Measurements from ENCODE around the gene COQ2.

The COQ2 gene

GRCh38 chr4:83285055-83285407, 433 bp upstream of the COQ2 start:
- in situ Hi-C loops (cut with MboI; ENCODE audit: low sequenced_read_pairs): loop anchor here (25.0 kb wide), 1 partner anchor 398 kb away; the partner anchor contains the start of gene SEC31A

GRCh38 chr4:83283181-83283580, 1.4 kb downstream of the COQ2 start:
- in situ Hi-C loops (cut with MboI; ENCODE audit: low sequenced_read_pairs): loop anchor here (25.0 kb wide), 1 partner anchor 396 kb away; the partner anchor contains the start of gene SEC31A

- in situ Hi-C loops (cut with MboI; ENCODE audit: low sequenced_read_pairs): loop anchor here (25.0 kb wide), 1 partner anchor 395 kb away; the partner anchor contains the start of gene SEC31A
Measured at GRCh38 chr4:83282049-83282535, 2.5 kb downstream of the COQ2 start.

- in situ Hi-C loops (cut with MboI; ENCODE audit: low sequenced_read_pairs): loop anchor here (25.0 kb wide), 1 partner anchor 394 kb away; the partner anchor contains the start of gene SEC31A
Measured at GRCh38 chr4:83281307-83281706, 3.3 kb downstream of the COQ2 start.

- in situ Hi-C loops (cut with MboI; ENCODE audit: low sequenced_read_pairs): loop anchor here (25.0 kb wide), 1 partner anchor 389 kb away; the partner anchor contains the start of gene SEC31A
Measured at GRCh38 chr4:83276299-83277040, 8.1 kb downstream of the COQ2 start.

GRCh38 chr4:83273926-83274325, 10.7 kb downstream of the COQ2 start:
- in situ Hi-C loops (cut with MboI; ENCODE audit: low sequenced_read_pairs): loop anchor here (25.0 kb wide), 1 partner anchor 162 kb away; the partner anchor contains the start of gene PLAC8

GRCh38 chr4:83272900-83273299, 11.7 kb downstream of the COQ2 start:
- in situ Hi-C loops (cut with MboI; ENCODE audit: low sequenced_read_pairs): loop anchor here (25.0 kb wide), 1 partner anchor 161 kb away; the partner anchor contains the start of gene PLAC8

GRCh38 chr4:83269256-83269655, 15.3 kb downstream of the COQ2 start:
- in situ Hi-C loops (cut with MboI; ENCODE audit: low sequenced_read_pairs): loop anchor here (25.0 kb wide), 1 partner anchor 157 kb away; the partner anchor contains the start of gene PLAC8

GRCh38 chr4:83268491-83268890, 16.1 kb downstream of the COQ2 start:
- in situ Hi-C loops (cut with MboI; ENCODE audit: low sequenced_read_pairs): loop anchor here (25.0 kb wide), 1 partner anchor 156 kb away; the partner anchor contains the start of gene PLAC8

- in situ Hi-C loops (cut with MboI; ENCODE audit: low sequenced_read_pairs): loop anchor here (25.0 kb wide), 1 partner anchor 156 kb away; the partner anchor contains the start of gene PLAC8
Measured at GRCh38 chr4:83267830-83268475, 16.6 kb downstream of the COQ2 start.

- in situ Hi-C loops (cut with MboI; ENCODE audit: low sequenced_read_pairs): loop anchor here (25.0 kb wide), 1 partner anchor 155 kb away; the partner anchor contains the start of gene PLAC8
Measured at GRCh38 chr4:83267121-83267829, 17.3 kb downstream of the COQ2 start.

- in situ Hi-C loops (cut with MboI; ENCODE audit: low sequenced_read_pairs): loop anchor here (25.0 kb wide), 1 partner anchor 154 kb away; the partner anchor contains the start of gene PLAC8
Measured at GRCh38 chr4:83266689-83267088, 17.9 kb downstream of the COQ2 start.

- in situ Hi-C loops (cut with MboI; ENCODE audit: low sequenced_read_pairs): loop anchor here (25.0 kb wide), 1 partner anchor 151 kb away; the partner anchor contains the start of gene PLAC8
Measured at GRCh38 chr4:83263106-83263505, 21.5 kb downstream of the COQ2 start.

GRCh38 chr4:83262682-83263081, 21.9 kb downstream of the COQ2 start:
- in situ Hi-C loops (cut with MboI; ENCODE audit: low sequenced_read_pairs): loop anchor here (25.0 kb wide), 1 partner anchor 150 kb away; the partner anchor contains the start of gene PLAC8

GRCh38 chr4:83261307-83261706, 23.3 kb downstream of the COQ2 start:
- in situ Hi-C loops (cut with MboI; ENCODE audit: low sequenced_read_pairs): loop anchor here (25.0 kb wide), 1 partner anchor 149 kb away; the partner anchor contains the start of gene PLAC8

GRCh38 chr4:83259586-83259985, 25.0 kb downstream of the COQ2 start:
- in situ Hi-C loops (cut with MboI; ENCODE audit: low sequenced_read_pairs): loop anchor here (25.0 kb wide), 1 partner anchor 147 kb away; the partner anchor contains the start of gene PLAC8

- in situ Hi-C loops (cut with MboI; ENCODE audit: low sequenced_read_pairs): loop anchor here (25.0 kb wide), 1 partner anchor 146 kb away; the partner anchor contains the start of gene PLAC8
Measured at GRCh38 chr4:83258461-83258860, 26.1 kb downstream of the COQ2 start.

- in situ Hi-C loops (cut with MboI; ENCODE audit: low sequenced_read_pairs): loop anchor here (25.0 kb wide), 1 partner anchor 146 kb away; the partner anchor contains the start of gene PLAC8
Measured at GRCh38 chr4:83257811-83258210, 26.8 kb downstream of the COQ2 start.

GRCh38 chr4:83255584-83255983, 29.0 kb downstream of the COQ2 start:
- in situ Hi-C loops (cut with MboI; ENCODE audit: low sequenced_read_pairs): loop anchor here (25.0 kb wide), 1 partner anchor 143 kb away; the partner anchor contains the start of gene PLAC8
